Spleen (tissue), 11 donors: ENCODE data around the gene SKOR1. TPM values are rescaled to one million over a fixed set of nuclear protein-coding genes. Genes with fewer than 3 reads are reported as not detected.

Experiments
- DNase-seq: peaks from one replicate; pipeline ENCODE4 v3.0.0-alpha.2; 2020
- H3K27ac ChIP-seq, 8 donors: fragments of 200-600 bp; sonication (generic) in 7 of 8; 1 replicate in 4 of 8; 2 replicates in 4 of 8; pipeline versions ENCODE4 v1.5.0 to v1.8.0; 2016 to 2021; ENCODE audit warnings: inconsistent platforms in 4 of 8, mild to moderate bottlenecking in 4 of 8, moderate library complexity in 1 of 8
- H3K27me3 ChIP-seq, 7 donors: fragments of 200-600 bp; sonication (generic) in 6 of 7; replicated peaks in 1 of 7; 1 replicate in 4 of 7; 2 replicates in 3 of 7; pipeline versions ENCODE4 v1.5.0 to v1.8.0; 2016 to 2021; ENCODE audit warnings: inconsistent platforms in 3 of 7, mild to moderate bottlenecking in 1 of 7
- H3K36me3 ChIP-seq, 6 donors: fragments of 200-600 bp; sonication (generic) in 5 of 6; 1 replicate in 4 of 6; 2 replicates in 2 of 6; pipeline versions ENCODE4 v1.5.0 to v1.8.0; 2016 to 2021; ENCODE audit warnings: inconsistent platforms in 2 of 6
- H3K4me1 ChIP-seq, 6 donors: fragments of 200-600 bp; sonication (generic) in 5 of 6; 1 replicate in 3 of 6; 2 replicates in 3 of 6; pipeline versions ENCODE4 v1.5.0 to v1.8.0; 2016 to 2021; ENCODE audit warnings: inconsistent platforms in 3 of 6
- H3K4me3 ChIP-seq, 8 donors: fragments of 200-600 bp; sonication (generic) in 7 of 8; 1 replicate in 4 of 8; 2 replicates in 4 of 8; pipeline versions ENCODE4 v1.5.0 to v1.8.0; 2016 to 2021; ENCODE audit warnings: inconsistent platforms in 4 of 8, mild to moderate bottlenecking in 4 of 8, moderate library complexity in 2 of 8
- H3K9me3 ChIP-seq, 8 donors: fragments of 200-600 bp; sonication (generic) in 7 of 8; 1 replicate in 4 of 8; 2 replicates in 4 of 8; pipeline versions ENCODE4 v1.5.0 to v1.8.0; 2016 to 2021; ENCODE audit warnings: inconsistent platforms in 4 of 8
- CTCF ChIP-seq, 11 experiments: fragments of 200-600 bp in 7 of 11; fragments of 450-650 bp in 4 of 11; sonication (generic) in 4 of 11; IDR thresholded peaks in 8 of 11; conservative IDR thresholded peaks in 3 of 11; 1 replicate in 7 of 11; 2 replicates in 4 of 11; pipeline versions ENCODE4 v1.4.0 to v1.8.0; 2016 to 2021; ENCODE audit warnings: antibody characterized with exemption in 11 of 11, inconsistent platforms in 4 of 11, mild to moderate bottlenecking in 1 of 11
- POLR2A ChIP-seq, 3 donors: fragments of 450-650 bp; IDR thresholded peaks; one replicate each; pipeline ENCODE4 v1.5.1; 2017; ENCODE audit warnings: antibody characterized with exemption in 3 of 3, mild to moderate bottlenecking in 1 of 3
- POLR2AphosphoS5 ChIP-seq, 3 donors: sonication (generic); formaldehyde crosslinking; IDR thresholded peaks; one replicate each; pipeline ENCODE4 v1.5.1; 2017; ENCODE audit warnings: antibody characterized with exemption in 3 of 3
- WGBS, 5 donors: extraction: QIAGEN DNeasy Blood & Tissue Kit in 3 of 5; methylation state at CpG; one replicate each; pipeline versions ENCODE4 v1.1.5 to v1.1.7; 2013 to 2018; 5-methylcytosine and 5-hydroxymethylcytosine counted together
- intact Hi-C: fragments of 100-400 bp; cut with DNase I; formaldehyde crosslinking; loops from one replicate; pipeline ENCODE4 v1.15.0; 2023; ENCODE audit warnings: low total_unique reads
- polyA plus RNA-seq, 3 donors: library from polyadenylated mRNA; stranded (reverse); fragments of 200-250 nt; gene quantifications; one replicate each; pipeline ENCODE4 v1.2.1, GENCODE V29; 2013
- total RNA-seq, 7 donors: library from RNA; depleted of rRNA in 3 of 7; stranded (reverse); fragments of >200 nt in 3 of 7; fragmentation: NEBNext Ultra II Directional in 4 of 7; extraction: Animal tissue kit (Norgen Biotek cat#: 25700) in 4 of 7; gene quantifications; one replicate each; pipeline versions ENCODE4 v1.1.0 to v1.2.1, GENCODE V29; 2016 to 2021
- donor health status: healthy with polysubstance abuse.
- donor health status: DM: no; HTN: no; CAD: no; lungs with moderate emphysema.
- donor health status: DM: no; HTN: no; CAD: no.
- donor health status: Bipolar disorder and iron deficiency.
- donor health status: healthy.
- donor health status: DM: no; HTN: no; CAD: no.
- donor health status: DM: yes; HTN: yes; CAD: no.

SKOR1 gene
- total and polyA plus RNA-seq, 10 donors: 0.06 to 1.1 (median 0.37) TPM

GRCh38 chr15:67880651-67881182 lies 55.4 kb downstream of the SKOR1 start:
- no peak overlapping the region for H3K4me3 ChIP-seq
- H3K27me3 ChIP-seq: peaks cover 0 to 15% (median 0%) of the 10 kb centered on the region in 7 donors
- TF ChIP-seq POLR2A (IDR thresholded peaks at IDR 0.05) (no peak), POLR2AphosphoS5 (IDR thresholded peaks at IDR 0.05) (no peak), CTCF (IDR thresholded peaks at IDR 0.05 in 8 of 11, conservative IDR thresholded peaks at IDR 0.05 in 3 of 11) (no peak)
- no peaks in the 10 kb centered on the region for H3K36me3 ChIP-seq
- intact Hi-C loops: no loop called here
- H3K9me3 ChIP-seq: no peaks in the 10 kb centered on the region
- no peak for DNase-seq
- 56 to 71% (median 60%) methylated on average over 3 of the region's 3 CpGs for WGBS, 5 donors
- peak overlapping the region in 4 of 8 donors; percentile 70 to 81 (median 74) for H3K27ac ChIP-seq
- H3K4me1 ChIP-seq: peaks cover 10 to 68% (median 47%) of the 10 kb centered on the region in 6 donors

- Histone ChIP-seq H3K27ac (peak overlapping the region in 7 of 8 donors; percentile 4 to 81 (median 70)), H3K9me3 (no peaks in the 10 kb centered on the region), H3K4me3 (no peak overlapping the region), H3K27me3 (peaks cover 0 to 18% (median 0%) of the 10 kb centered on the region in 7 donors), H3K36me3 (no peaks in the 10 kb centered on the region), H3K4me1 (peaks cover 10 to 68% (median 47%) of the 10 kb centered on the region in 6 donors)
- intact Hi-C loops: no loop called here
- WGBS, 5 donors: 47 to 60% (median 56%) methylated on average over 8 of the region's 8 CpGs
- no peak for DNase-seq
- TF ChIP-seq POLR2AphosphoS5 (IDR thresholded peaks at IDR 0.05) (peak in 1 of 3 donors; percentile 54), CTCF (IDR thresholded peaks at IDR 0.05 in 8 of 11, conservative IDR thresholded peaks at IDR 0.05 in 3 of 11) (no peak)
Measured at GRCh38 chr15:67882487-67883233, 57.4 kb downstream of the SKOR1 start.

GRCh38 chr15:67883234-67883773 lies 58.0 kb downstream of the SKOR1 start:
- Histone ChIP-seq H3K27me3 (peaks cover 0 to 18% (median 0%) of the 10 kb centered on the region in 7 donors), H3K4me1 (peaks cover 10 to 68% (median 47%) of the 10 kb centered on the region in 6 donors), H3K9me3 (no peaks in the 10 kb centered on the region), H3K4me3 (no peak overlapping the region), H3K27ac (peak overlapping the region in 6 of 8 donors; percentile 4 to 81 (median 72)), H3K36me3 (no peaks in the 10 kb centered on the region)
- no peak for TF ChIP-seq CTCF (IDR thresholded peaks at IDR 0.05 in 8 of 11, conservative IDR thresholded peaks at IDR 0.05 in 3 of 11)
- TF ChIP-seq POLR2A (IDR thresholded peaks at IDR 0.05): no peak
- TF ChIP-seq POLR2AphosphoS5 (IDR thresholded peaks at IDR 0.05): no peak
- intact Hi-C loops: no loop called here
- DNase-seq: no peak
- WGBS, 5 donors: 60 to 81% (median 71%) methylated on average over 10 of the region's 10 CpGs

- no peak for TF ChIP-seq POLR2A (IDR thresholded peaks at IDR 0.05)
- TF ChIP-seq POLR2AphosphoS5 (IDR thresholded peaks at IDR 0.05): no peak
- no peak for TF ChIP-seq CTCF (IDR thresholded peaks at IDR 0.05 in 8 of 11, conservative IDR thresholded peaks at IDR 0.05 in 3 of 11)
- Histone ChIP-seq H3K9me3 (no peaks in the 10 kb centered on the region), H3K27me3 (peaks cover 0 to 18% (median 0%) of the 10 kb centered on the region in 7 donors), H3K27ac (peak overlapping the region; percentile 24 to 81 (median 70)), H3K4me3 (peak overlapping the region in 3 of 8 donors; percentile 41 to 74 (median 52)), H3K4me1 (peaks cover 10 to 66% (median 47%) of the 10 kb centered on the region in 6 donors), H3K36me3 (no peaks in the 10 kb centered on the region)
- DNase-seq: no peak
- intact Hi-C loops: no loop called here
- WGBS, 5 donors: 63 to 77% (median 72%) methylated on average over 6 of the region's 6 CpGs
Measured at GRCh38 chr15:67884009-67884408, 58.7 kb downstream of the SKOR1 start.
